Measurements from ENCODE around the gene NCLN.
"Not testable (repeated sequence)": the region's sequence is repeated elsewhere in the genome, so short reads cannot be mapped to it uniquely, and the experiment has no call there.

The NCLN gene

GRCh38 chr19:3202346-3202745 is 16.6 kb downstream of the NCLN start:
- DNase-seq, result no peak

GRCh38 chr19:3202895-3203294 is 17.2 kb downstream of the NCLN start:
- DNase-seq, result not testable (repeated sequence)

GRCh38 chr19:3203805-3204645 is 18.3 kb downstream of the NCLN start:
- no peak for DNase-seq

- no peak for DNase-seq
Observed at GRCh38 chr19:3204646-3205275, 19.0 kb downstream of the NCLN start.

GRCh38 chr19:3206216-3206953 is 20.7 kb downstream of the NCLN start:
- no peak for DNase-seq

- no peak for DNase-seq
Observed at GRCh38 chr19:3207461-3208242, 21.9 kb downstream of the NCLN start.

- no peak for DNase-seq
Observed at GRCh38 chr19:3208317-3209207, 22.8 kb downstream of the NCLN start.

GRCh38 chr19:3210347-3211017 is 24.8 kb downstream of the NCLN start:
- no peak for DNase-seq

GRCh38 chr19:3211191-3211590 is 25.5 kb downstream of the NCLN start:
- DNase-seq, result no peak

GRCh38 chr19:3213159-3213558 is 27.4 kb downstream of the NCLN start:
- no peak for DNase-seq

GRCh38 chr19:3216874-3217273 is 31.1 kb downstream of the NCLN start:
- no peak for DNase-seq

GRCh38 chr19:3220576-3220975 is 34.8 kb downstream of the NCLN start:
- no peak for DNase-seq

GRCh38 chr19:3221576-3221975 is 35.8 kb downstream of the NCLN start:
- DNase-seq, result not testable (repeated sequence)

- no peak for DNase-seq
Observed at GRCh38 chr19:3222709-3223108, 37.0 kb downstream of the NCLN start.

GRCh38 chr19:3224346-3225168 is 38.8 kb downstream of the NCLN start, which contains the start of gene CELF5:
Gene CELF5, plus strand, starts transcription at chr19:3224661. Its CDS starts 79 bp downstream, at chr19:3224740.
- DNase-seq, result peak; percentile 54

GRCh38 chr19:3225169-3225485 is 39.4 kb downstream of the NCLN start:
- DNase-seq, result no peak

- DNase-seq, result no peak
Observed at GRCh38 chr19:3225677-3226093, 40.0 kb downstream of the NCLN start.

GRCh38 chr19:3227054-3227626 is 41.4 kb downstream of the NCLN start:
- no peak for DNase-seq

GRCh38 chr19:3229346-3229743 is 43.6 kb downstream of the NCLN start:
- no peak for DNase-seq

- no peak for DNase-seq
Observed at GRCh38 chr19:3229888-3230496, 44.3 kb downstream of the NCLN start.

All from NCI-H774 (cell line).